H1 (cell line): ENCODE results near the gene SYTL1. TPM values are rescaled to one million over a fixed set of nuclear protein-coding genes. Genes with fewer than 3 reads are reported as not detected.

Experiments used
- CTCF ChIA-PET: fragments of 300-600 bp; sonication (Branson Sonifier 250); formaldehyde crosslinking; loops from one replicate; lab custom pipeline; 2021; ENCODE audit not compliant: partially characterized antibody; lab: Charles Lee
- POLR2A ChIA-PET: fragments of 300-600 bp; sonication (Branson Sonifier 250); formaldehyde crosslinking; loops from one replicate; lab custom pipeline; 2021; ENCODE audit warnings: inconsistent platforms; ENCODE audit not compliant: partially characterized antibody; lab: Charles Lee
- DNase-seq, 2 experiments: peaks; one replicate each; pipeline versions ENCODE4 v3.0.0 to v3.0.0-alpha.2; 2010 to 2022; ENCODE audit warnings: low spot score in 2 of 2, low read depth in 1 of 2, mixed read lengths in 1 of 2
- FAIRE-seq: peaks from 2 replicates; lab custom pipeline; 2011; peaks lifted over from hg19 to GRCh38; lab: Jason Lieb, UNC
- H2AFZ ChIP-seq: 2 replicates; pipeline ENCODE4 v1.8.1; 2012; ENCODE audit warnings: low read length, inconsistent platforms
- H2AK5ac ChIP-seq: 2 replicates; pipeline ENCODE4 v1.6.1; 2013; ENCODE audit warnings: low read depth, low read length
- H2BK120ac ChIP-seq: replicated peaks from 2 replicates; pipeline ENCODE3; 2013; ENCODE audit warnings: low read depth, low read length, inconsistent platforms
- H2BK12ac ChIP-seq: 2 replicates; pipeline ENCODE4 v1.6.1; 2013; ENCODE audit warnings: low read depth, low read length
- H2BK15ac ChIP-seq: 2 replicates; pipeline ENCODE4 v1.6.1; 2013; ENCODE audit warnings: low read length
- H2BK20ac ChIP-seq: 2 replicates; pipeline ENCODE4 v1.6.1; 2013; ENCODE audit warnings: low read length
- H2BK5ac ChIP-seq: 2 replicates; pipeline ENCODE4 v1.6.1; 2013; ENCODE audit warnings: low read depth, low read length
- H3K14ac ChIP-seq: 2 replicates; pipeline ENCODE4 v1.6.1; 2013; ENCODE audit warnings: inconsistent platforms; ENCODE audit not compliant: insufficient read length
- H3K18ac ChIP-seq: 2 replicates; pipeline ENCODE4 v1.6.1; 2013; ENCODE audit warnings: low read length; ENCODE audit errors: extremely low read depth
- H3K23ac ChIP-seq: 2 replicates; pipeline ENCODE4 v1.6.1; 2013; ENCODE audit warnings: inconsistent platforms; ENCODE audit not compliant: insufficient read length
- H3K23me2 ChIP-seq: 2 replicates; pipeline ENCODE4 v1.6.1; 2013; ENCODE audit warnings: low read depth, low read length
- H3K27ac ChIP-seq: 2 replicates; pipeline ENCODE4 v1.6.1; 2011; ENCODE audit warnings: low read depth, low read length, inconsistent platforms
- H3K27me3 ChIP-seq, 4 experiments: replicated peaks in 1 of 4; 1 replicate in 1 of 4; 2 replicates in 3 of 4; pipeline versions ENCODE4 v1.6.1 to v1.8.1; 2011 to 2013; ENCODE audit warnings: low read length in 3 of 4, mild to moderate bottlenecking in 3 of 4, inconsistent platforms in 2 of 4, mixed read lengths in 2 of 4, moderate library complexity in 1 of 4; ENCODE audit not compliant: control insufficient read depth in 3 of 4, insufficient read depth in 3 of 4; ENCODE audit errors: extremely low read depth in 1 of 4
- H3K36me3 ChIP-seq, 4 experiments: 2 replicates each; pipeline versions ENCODE4 v1.6.1 to v1.8.1; 2011 to 2013; ENCODE audit warnings: mild to moderate bottlenecking in 4 of 4, low read length in 3 of 4, moderate library complexity in 2 of 4, control low read depth in 1 of 4, inconsistent platforms in 1 of 4; ENCODE audit not compliant: insufficient read depth in 4 of 4, control insufficient read depth in 2 of 4
- H3K4ac ChIP-seq: replicated peaks from 2 replicates; pipeline ENCODE3; 2013; ENCODE audit warnings: low read length, low read depth, mixed read lengths, inconsistent platforms; ENCODE audit not compliant: insufficient read length
- H3K4me1 ChIP-seq, 4 experiments: replicated peaks in 1 of 4; 1 replicate in 1 of 4; 2 replicates in 3 of 4; pipeline versions ENCODE4 v1.6.1 to v1.8.1; 2011 to 2013; ENCODE audit warnings: low read length in 3 of 4, inconsistent platforms in 2 of 4, mixed read lengths in 1 of 4; ENCODE audit not compliant: insufficient read depth in 4 of 4, control insufficient read depth in 3 of 4
- H3K4me2 ChIP-seq, 2 experiments: 2 replicates each; pipeline versions ENCODE4 v1.6.1 to v1.8.1; 2011 to 2013; ENCODE audit warnings: low read depth in 2 of 2, low read length in 2 of 2, control low read depth in 1 of 2, inconsistent platforms in 1 of 2, mild to moderate bottlenecking in 1 of 2; ENCODE audit not compliant: insufficient read depth in 1 of 2
- H3K4me3 ChIP-seq, 4 experiments: fragments of 200-600, 300-600 bp in 1 of 4; sonication (generic), shearing (Covaris generic), sonication (Bioruptor Twin) in 1 of 4; 2 replicates each; pipeline versions ENCODE4 v1.5.1 to v1.8.1; 2011 to 2016; ENCODE audit warnings: low read length in 4 of 4, low read depth in 3 of 4, control low read depth in 2 of 4, inconsistent platforms in 2 of 4, mild to moderate bottlenecking in 2 of 4, mixed read lengths in 1 of 4, moderate library complexity in 1 of 4; ENCODE audit not compliant: insufficient read depth in 2 of 4; ENCODE audit errors: extremely low read depth in 1 of 4
- H3K56ac ChIP-seq: replicated peaks from 2 replicates; pipeline ENCODE3; 2013; ENCODE audit warnings: low read depth, mild to moderate bottlenecking, mixed read lengths, low read length, inconsistent platforms; ENCODE audit not compliant: insufficient read length
- H3K79me1 ChIP-seq: 2 replicates; pipeline ENCODE4 v1.6.1; 2013; ENCODE audit warnings: low read depth, low read length, control low read depth
- H3K79me2 ChIP-seq, 2 experiments: 2 replicates each; pipeline versions ENCODE4 v1.6.1 to v1.8.1; 2012 to 2013; ENCODE audit warnings: low read length in 2 of 2, mild to moderate bottlenecking in 2 of 2, inconsistent platforms in 1 of 2; ENCODE audit not compliant: insufficient read depth in 2 of 2, control insufficient read depth in 1 of 2
- H3K9ac ChIP-seq, 4 experiments: replicated peaks in 1 of 4; 1 replicate in 1 of 4; 2 replicates in 3 of 4; pipeline versions ENCODE4 v1.6.1 to v1.8.1; 2011 to 2013; ENCODE audit warnings: low read depth in 3 of 4, low read length in 3 of 4, control low read depth in 2 of 4, mild to moderate bottlenecking in 2 of 4, moderate library complexity in 2 of 4, inconsistent platforms in 1 of 4; ENCODE audit errors: extremely low read depth in 1 of 4
- H3K9me3 ChIP-seq, 2 experiments: 2 replicates each; pipeline versions ENCODE4 v1.6.1 to v1.8.1; 2012 to 2013; ENCODE audit warnings: mild to moderate bottlenecking in 2 of 2, moderate library complexity in 2 of 2, control low read depth in 1 of 2, inconsistent platforms in 1 of 2, low read depth in 1 of 2, low read length in 1 of 2, mixed read lengths in 1 of 2; ENCODE audit not compliant: insufficient read depth in 2 of 2
- H4K20me1 ChIP-seq, 2 experiments: replicated peaks in 1 of 2; 2 replicates each; pipeline versions ENCODE3 to v1.8.1; 2011 to 2013; ENCODE audit warnings: inconsistent platforms in 2 of 2, low read length in 2 of 2, mild to moderate bottlenecking in 1 of 2; ENCODE audit not compliant: insufficient read depth in 2 of 2, control insufficient read depth in 1 of 2
- H4K5ac ChIP-seq: 2 replicates; pipeline ENCODE4 v1.6.1; 2013; ENCODE audit warnings: low read length, low read depth, mixed read lengths, inconsistent platforms; ENCODE audit not compliant: insufficient read length
- H4K8ac ChIP-seq: 2 replicates; pipeline ENCODE4 v1.8.0; 2013; ENCODE audit warnings: mild to moderate bottlenecking, moderate library complexity, low read length, inconsistent platforms; ENCODE audit not compliant: insufficient read depth; ENCODE audit errors: extremely low read depth
- H4K91ac ChIP-seq: replicated peaks from 2 replicates; pipeline ENCODE3; 2013; ENCODE audit warnings: low read length, mixed read lengths, inconsistent platforms; ENCODE audit not compliant: insufficient read length
- BRCA1 ChIP-seq: IDR thresholded peaks from 2 replicates; pipeline ENCODE4 v1.6.1; 2012; ENCODE audit warnings: low read depth, low read length, improper control_type of control experiment
- KDM1A ChIP-seq: fragments of 200-600, 300-600 bp; sonication (generic); IDR thresholded peaks from 2 replicates; pipeline ENCODE4 v1.7.1; 2016; ENCODE audit warnings: mild to moderate bottlenecking, low read length, borderline replicate concordance
- PHF8 ChIP-seq: fragments of 200-600 bp; sonication (generic); conservative IDR thresholded peaks from 2 replicates; pipeline ENCODE4 v1.7.1; 2012; ENCODE audit warnings: low read depth, mild to moderate bottlenecking, inconsistent platforms, low read length, moderate library complexity
- SP4 ChIP-seq: IDR thresholded peaks from 2 replicates; pipeline ENCODE4 v1.6.1; 2012; ENCODE audit warnings: low read length, inconsistent platforms
- TBP ChIP-seq: IDR thresholded peaks from 2 replicates; pipeline ENCODE4 v1.6.1; 2011; ENCODE audit warnings: low read depth, low read length, improper control_type of control experiment
- TEAD4 ChIP-seq: IDR thresholded peaks from 2 replicates; pipeline ENCODE4 v1.6.1; 2012; ENCODE audit warnings: low read depth, low read length, inconsistent platforms, mixed read lengths
- WGBS, 2 experiments: shearing (Covaris generic) in 1 of 2; methylation state at CpG; one replicate each; pipeline versions ENCODE4 v1.1.6 to v1.1.7; 2013 to 2015; ENCODE audit warnings: low lambda C conversion rate in 2 of 2, mixed read lengths in 2 of 2, inconsistent platforms in 1 of 2, low coverage in 1 of 2, missing lambda C conversion rate in 1 of 2; ENCODE audit not compliant: insufficient replicate concordance in 2 of 2, insufficient coverage in 1 of 2, insufficient read length in 1 of 2; ENCODE audit errors: extremely low coverage in 1 of 2, missing lambda C conversion rate in 1 of 2; 5-methylcytosine and 5-hydroxymethylcytosine counted together
- polyA plus RNA-seq, 7 experiments: library from polyadenylated mRNA; depleted of rRNA in 3 of 7; stranded (reverse) in 5 of 7; unstranded in 2 of 7; fragments of >200 nt in 5 of 7; fragments of 200-250 nt in 2 of 7; gene quantifications; 1 replicate in 5 of 7; 2 replicates in 1 of 7; 4 replicates in 1 of 7; pipeline versions ENCODE4 v1.2.1 to v1.2.3, GENCODE V29; 2011 to 2013; ENCODE audit warnings: missing spikeins in 2 of 7, mixed read lengths in 2 of 7
- total RNA-seq: library from RNA; stranded (reverse); fragmentation: NEBNext Ultra II Directional; extraction: Animal tissue kit (Norgen Biotek cat#: 25700); gene quantifications from 2 replicates; pipeline ENCODE4 v1.2.1, GENCODE V29; 2021

SYTL1 gene
- total and polyA plus RNA-seq, 2 of the 8 experiments (the other 6 are each of a cell fraction or from before 2014, with no cell fraction given) = 6.4 to 19.5 TPM

DNA sequence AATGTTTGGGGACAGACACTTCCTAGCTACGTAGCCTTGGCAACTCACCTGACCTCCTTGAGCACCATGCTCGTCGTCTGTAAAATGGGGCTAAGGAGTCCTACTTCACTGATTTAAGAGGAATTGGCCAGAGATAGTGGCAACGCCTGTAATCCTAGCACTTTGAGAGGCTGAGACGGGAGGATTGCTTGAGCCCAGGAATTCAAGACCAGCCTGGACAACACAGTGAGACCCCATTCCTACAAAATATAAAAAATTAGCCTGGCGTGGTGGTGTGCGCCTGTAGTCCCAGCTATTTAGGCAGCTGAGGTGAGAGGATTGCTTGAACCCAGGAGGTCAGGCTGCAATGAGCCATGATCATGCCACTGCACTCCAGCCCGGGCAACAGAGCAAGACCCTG, 4.5 kb downstream of the SYTL1 start:
- Histone ChIP-seq H3K9ac (no peak overlapping the region), H2BK15ac (no peak overlapping the region), H2BK20ac (no peak overlapping the region), H3K18ac (no peak overlapping the region), H3K56ac (no peak overlapping the region), H2BK5ac (no peak overlapping the region), H4K20me1 (peaks cover 0 to 10% of the 10 kb centered on the region in 2 experiments)
- no peak for DNase-seq
- TF ChIP-seq KDM1A (no peak), SP4 (no peak), TBP (no peak), PHF8 (no peak), TEAD4 (no peak), BRCA1 (no peak)
- TF ChIP-seq, all 59 proteins: peak for 0
- H2AK5ac ChIP-seq = no peak overlapping the region
- ChIA-PET CTCF (interaction anchor here (0.5 to 17.0 kb wide), 11 partner anchors 10 to 212 kb away, joined by 3 to 321 read pairs (median 6); no protein-coding TSS in a partner anchor), POLR2A (interaction anchor here (1.2 to 1.8 kb wide), 5 partner anchors 10 to 45 kb away, joined by 3 to 5 read pairs (median 4); no protein-coding TSS in a partner anchor)
- H3K4ac ChIP-seq = no peak overlapping the region
- no peak overlapping the region for H3K27ac ChIP-seq
- no peaks in the 10 kb centered on the region for H3K9me3 ChIP-seq
- FAIRE-seq = no peak
- peaks cover 25% of the 10 kb centered on the region for H3K23me2 ChIP-seq
- H4K91ac ChIP-seq = no peak overlapping the region
- no peak overlapping the region for H3K14ac ChIP-seq
- no peak overlapping the region for H3K4me3 ChIP-seq
- no peak overlapping the region for H2BK120ac ChIP-seq
- WGBS, 2 experiments = 91% methylated on average over 8 of the region's 8 CpGs; no CpG with 5 or more reads in 1 of the 2 experiments
- peaks cover 0 to 4% of the 10 kb centered on the region in 2 experiments; a peak in 1 of 4 replicates for H3K79me2 ChIP-seq
- no peak overlapping the region for H4K5ac ChIP-seq
- no peak overlapping the region for H3K23ac ChIP-seq
- H3K4me1 ChIP-seq = peaks cover 0 to 36% (median 25%) of the 10 kb centered on the region in 4 experiments; a peak in 6 of 7 replicates
- 0 out of 8 replicates have a peak, but pooled peaks cover 0 to 3% (median 0%) of the 10 kb centered on the region in 4 experiments for H3K36me3 ChIP-seq
- H3K79me1 ChIP-seq = no peaks in the 10 kb centered on the region
- H2AFZ ChIP-seq = no peak overlapping the region
- peaks cover 0 to 8% (median 7%) of the 10 kb centered on the region in 4 experiments; a peak in 6 of 7 replicates for H3K27me3 ChIP-seq
- H2BK12ac ChIP-seq = no peak overlapping the region
- H4K8ac ChIP-seq = no peak overlapping the region; the same call in 1 of the 2 replicates
- H3K4me2 ChIP-seq = no peak overlapping the region
